Measurements from ENCODE around the gene SERPINH1.

Gene SERPINH1

GRCh38 chr11:75562048-75562835, at the start of gene SERPINH1:
Gene SERPINH1 (plus strand): TSS chr11:75562253. CDS start chr11:75566350, 4,097 bp downstream.
- peak; percentile 85 for DNase-seq (ENCODE audit: low spot score)

GRCh38 chr11:75513250-75513649, 48.8 kb upstream of the SERPINH1 start:
- DNase-seq (ENCODE audit: low spot score) = no peak

GRCh38 chr11:75514596-75514995, 47.5 kb upstream of the SERPINH1 start:
- no peak for DNase-seq (ENCODE audit: low spot score)

- no peak for DNase-seq (ENCODE audit: low spot score)
These were observed 45.9 kb upstream of the SERPINH1 start for GRCh38 chr11:75516140-75516539.

GRCh38 chr11:75516886-75517285, 45.2 kb upstream of the SERPINH1 start:
- DNase-seq (ENCODE audit: low spot score) = no peak

- no peak for DNase-seq (ENCODE audit: low spot score)
These were observed 43.9 kb upstream of the SERPINH1 start for GRCh38 chr11:75518204-75518549.

- no peak for DNase-seq (ENCODE audit: low spot score)
These were observed 43.0 kb upstream of the SERPINH1 start for GRCh38 chr11:75518771-75519653.

- DNase-seq (ENCODE audit: low spot score) = no peak
These were observed 41.4 kb upstream of the SERPINH1 start for GRCh38 chr11:75520688-75521087.

- DNase-seq (ENCODE audit: low spot score) = no peak
These were observed 39.6 kb upstream of the SERPINH1 start for GRCh38 chr11:75522286-75523044.

GRCh38 chr11:75523189-75523588, 38.9 kb upstream of the SERPINH1 start:
- no peak for DNase-seq (ENCODE audit: low spot score)

GRCh38 chr11:75523811-75524664, 38.0 kb upstream of the SERPINH1 start:
- no peak for DNase-seq (ENCODE audit: low spot score)

- DNase-seq (ENCODE audit: low spot score) = peak; percentile 50
These were observed 37.2 kb upstream of the SERPINH1 start for GRCh38 chr11:75524665-75525432.

GRCh38 chr11:75525433-75526191, 36.4 kb upstream of the SERPINH1 start, which contains the start of gene GDPD5:
Gene GDPD5 (minus strand): TSS chr11:75525941. CDS start chr11:75477735, 48,206 bp downstream.
- DNase-seq (ENCODE audit: low spot score) = peak; percentile 81

- no peak for DNase-seq (ENCODE audit: low spot score)
These were observed 35.9 kb upstream of the SERPINH1 start for GRCh38 chr11:75526192-75526541.

GRCh38 chr11:75527130-75527529, 34.9 kb upstream of the SERPINH1 start:
- DNase-seq (ENCODE audit: low spot score) = no peak

GRCh38 chr11:75527938-75528735, 33.9 kb upstream of the SERPINH1 start:
- DNase-seq (ENCODE audit: low spot score) = no peak

- DNase-seq (ENCODE audit: low spot score) = no peak
These were observed 31.5 kb upstream of the SERPINH1 start for GRCh38 chr11:75530577-75530976.

- no peak for DNase-seq (ENCODE audit: low spot score)
These were observed 30.7 kb upstream of the SERPINH1 start for GRCh38 chr11:75531325-75531724.

Data from SW480 (cell line).